Ascending aorta (tissue), 2 donors: ENCODE results near the gene SH3RF1. TPM values are rescaled to one million over a fixed set of nuclear protein-coding genes. Genes with fewer than 3 reads are reported as not detected.
A peak's percentile ranks its signal among the peaks of the same experiment; 100 is the strongest.

ENCODE experiments used
- DNase-seq, 2 donors: peaks; one replicate each; pipeline ENCODE4 v3.0.0-alpha.2; 2019; ENCODE audit warnings: low spot score in 2 of 2
- H3K27ac ChIP-seq, 2 donors: fragments of 200-600 bp; sonication (generic); one replicate each; pipeline ENCODE4 v1.5.1; 2016 to 2017; ENCODE audit warnings: mild to moderate bottlenecking in 1 of 2
- H3K27me3 ChIP-seq: fragments of 200-600 bp; sonication (generic); one replicate; pipeline ENCODE4 v1.5.1; 2017
- H3K36me3 ChIP-seq, 2 donors: fragments of 200-600 bp; sonication (generic); one replicate each; pipeline ENCODE4 v1.5.1; 2016
- H3K4me1 ChIP-seq, 2 donors: fragments of 200-600 bp; sonication (generic); one replicate each; pipeline ENCODE4 v1.5.1; 2016 to 2017; ENCODE audit warnings: mild to moderate bottlenecking in 1 of 2
- H3K4me3 ChIP-seq, 2 donors: fragments of 200-600 bp; sonication (generic); one replicate each; pipeline ENCODE4 v1.5.1; 2016 to 2017; ENCODE audit warnings: mild to moderate bottlenecking in 1 of 2
- H3K9me3 ChIP-seq, 2 donors: fragments of 200-600 bp; sonication (generic); one replicate each; pipeline ENCODE4 v1.5.1; 2016
- intact Hi-C: fragments of 100-400 bp; cut with DNase I; formaldehyde crosslinking; loops from one replicate; pipeline ENCODE4 v1.15.1; 2023
- total RNA-seq: library from RNA; depleted of rRNA; stranded (reverse); fragments of >200 nt; gene quantifications from one replicate; pipeline ENCODE4 v1.1.0, GENCODE V29; 2016
- TF ChIP-seq, protein P1 (sequence below), 3 experiments: fragments of 200-600 bp in 2 of 3; fragments of 450-650 bp in 1 of 3; sonication (generic) in 2 of 3; IDR thresholded peaks; one replicate each; pipeline ENCODE4 v1.5.1; 2016 to 2019; ENCODE audit warnings: antibody characterized with exemption in 3 of 3, mild to moderate bottlenecking in 1 of 3, moderate library complexity in 1 of 3

Gene SH3RF1
- total RNA-seq, 1 donor from 2014 or later: 27.6 TPM

DNA sequence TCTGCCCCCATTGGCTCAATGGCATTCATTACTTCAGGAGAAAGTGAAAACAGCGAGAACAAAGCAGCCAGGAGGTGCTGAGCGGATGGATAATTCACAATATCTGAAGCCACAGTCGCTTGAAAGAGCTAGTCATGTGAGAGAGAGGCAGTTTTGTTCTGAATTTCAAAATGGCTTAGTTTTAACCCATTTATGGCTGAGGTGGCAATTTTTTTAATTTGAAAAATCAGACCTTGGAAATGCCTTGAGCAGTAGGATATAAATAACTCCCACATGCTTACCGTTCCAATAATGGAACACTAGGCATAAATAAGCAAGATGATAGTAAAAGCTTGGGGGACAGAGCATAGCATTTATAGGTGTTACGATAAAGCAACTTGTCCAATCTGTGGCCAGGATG, 203.8 kb downstream of the SH3RF1 start:
- intact Hi-C loops: no loop called here
- H3K4me3 ChIP-seq: no peak overlapping the region
- H3K27me3 ChIP-seq: no peaks in the 10 kb centered on the region
- peaks cover 4 to 20% of the 10 kb centered on the region in 2 donors for H3K4me1 ChIP-seq
- no peaks in the 10 kb centered on the region for H3K9me3 ChIP-seq
- H3K27ac ChIP-seq: no peak overlapping the region
- TF ChIP-seq, protein P1, sequence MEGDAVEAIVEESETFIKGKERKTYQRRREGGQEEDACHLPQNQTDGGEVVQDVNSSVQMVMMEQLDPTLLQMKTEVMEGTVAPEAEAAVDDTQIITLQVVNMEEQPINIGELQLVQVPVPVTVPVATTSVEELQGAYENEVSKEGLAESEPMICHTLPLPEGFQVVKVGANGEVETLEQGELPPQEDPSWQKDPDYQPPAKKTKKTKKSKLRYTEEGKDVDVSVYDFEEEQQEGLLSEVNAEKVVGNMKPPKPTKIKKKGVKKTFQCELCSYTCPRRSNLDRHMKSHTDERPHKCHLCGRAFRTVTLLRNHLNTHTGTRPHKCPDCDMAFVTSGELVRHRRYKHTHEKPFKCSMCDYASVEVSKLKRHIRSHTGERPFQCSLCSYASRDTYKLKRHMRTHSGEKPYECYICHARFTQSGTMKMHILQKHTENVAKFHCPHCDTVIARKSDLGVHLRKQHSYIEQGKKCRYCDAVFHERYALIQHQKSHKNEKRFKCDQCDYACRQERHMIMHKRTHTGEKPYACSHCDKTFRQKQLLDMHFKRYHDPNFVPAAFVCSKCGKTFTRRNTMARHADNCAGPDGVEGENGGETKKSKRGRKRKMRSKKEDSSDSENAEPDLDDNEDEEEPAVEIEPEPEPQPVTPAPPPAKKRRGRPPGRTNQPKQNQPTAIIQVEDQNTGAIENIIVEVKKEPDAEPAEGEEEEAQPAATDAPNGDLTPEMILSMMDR (IDR thresholded peaks at IDR 0.05): no peak
- no peaks in the 10 kb centered on the region for H3K36me3 ChIP-seq
- no peak for DNase-seq

DNA sequence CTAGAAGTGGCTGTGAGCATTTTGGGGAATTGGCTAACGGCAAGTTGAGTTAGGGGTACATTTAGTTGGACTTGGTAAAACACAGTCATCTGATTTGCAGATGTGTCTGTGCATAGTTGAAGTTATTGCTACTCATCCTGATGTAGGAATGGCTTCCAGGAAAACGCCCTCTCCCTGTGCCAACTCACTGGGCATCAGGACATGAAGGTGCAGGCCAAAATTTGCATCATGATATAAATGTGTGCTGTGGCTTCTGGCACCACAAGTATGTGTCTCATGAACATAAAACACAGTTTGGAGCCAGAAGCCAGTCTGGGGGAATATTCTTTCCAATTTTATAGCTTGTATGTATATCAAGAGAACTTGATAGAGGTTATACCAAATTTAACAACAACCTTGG, 206.5 kb downstream of the SH3RF1 start:
- no peaks in the 10 kb centered on the region for H3K36me3 ChIP-seq
- intact Hi-C loops: loop anchor here (5.0 kb wide), 2 partner anchors 38 to 53 kb away; no protein-coding TSS in a partner anchor
- DNase-seq: no peak
- TF ChIP-seq, protein P1 (IDR thresholded peaks at IDR 0.05): no peak
- H3K27me3 ChIP-seq: no peaks in the 10 kb centered on the region
- H3K4me1 ChIP-seq: peaks cover 4 to 28% of the 10 kb centered on the region in 2 donors
- H3K9me3 ChIP-seq: no peaks in the 10 kb centered on the region
- no peak overlapping the region for H3K4me3 ChIP-seq
- H3K27ac ChIP-seq: no peak overlapping the region

GRCh38 chr4:169063441-169063840, 207.3 kb downstream of the SH3RF1 start:
- H3K9me3 ChIP-seq: no peaks in the 10 kb centered on the region
- DNase-seq: no peak
- TF ChIP-seq, protein P1 (IDR thresholded peaks at IDR 0.05): no peak
- no peaks in the 10 kb centered on the region for H3K36me3 ChIP-seq
- intact Hi-C loops: loop anchor here (5.0 kb wide), 2 partner anchors 39 to 54 kb away; no protein-coding TSS in a partner anchor
- H3K4me1 ChIP-seq: peaks cover 4 to 32% of the 10 kb centered on the region in 2 donors
- peak overlapping the region; percentile 66 to 75 for H3K27ac ChIP-seq
- no peak overlapping the region for H3K4me3 ChIP-seq
- H3K27me3 ChIP-seq: no peaks in the 10 kb centered on the region

DNA sequence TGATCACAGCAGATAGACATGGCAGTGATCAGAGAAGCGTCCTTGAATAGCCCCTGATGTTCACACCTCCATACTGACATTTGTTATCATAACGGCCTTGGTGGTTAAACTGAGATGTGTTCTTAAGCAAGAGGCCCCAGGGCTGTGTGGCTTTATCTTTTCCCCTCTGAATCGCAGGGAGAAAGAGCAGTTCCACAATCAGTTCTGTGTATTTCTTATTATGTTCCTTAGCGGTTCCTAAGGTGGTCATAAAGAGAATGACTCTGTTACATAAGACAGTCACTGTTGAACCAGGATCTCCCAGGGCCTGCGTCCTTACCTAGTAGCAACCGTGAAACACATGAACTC, 207.9 kb downstream of the SH3RF1 start:
- TF ChIP-seq, protein P1 (IDR thresholded peaks at IDR 0.05): no peak
- peak overlapping the region; percentile 66 to 75 for H3K27ac ChIP-seq
- DNase-seq: no peak
- no peaks in the 10 kb centered on the region for H3K27me3 ChIP-seq
- H3K4me1 ChIP-seq: peaks cover 4 to 32% of the 10 kb centered on the region in 2 donors
- no peaks in the 10 kb centered on the region for H3K36me3 ChIP-seq
- intact Hi-C loops: loop anchor here (5.0 kb wide), 2 partner anchors 39 to 54 kb away; no protein-coding TSS in a partner anchor
- H3K9me3 ChIP-seq: no peaks in the 10 kb centered on the region
- peak overlapping the region; percentile 11 to 21 for H3K4me3 ChIP-seq

DNA sequence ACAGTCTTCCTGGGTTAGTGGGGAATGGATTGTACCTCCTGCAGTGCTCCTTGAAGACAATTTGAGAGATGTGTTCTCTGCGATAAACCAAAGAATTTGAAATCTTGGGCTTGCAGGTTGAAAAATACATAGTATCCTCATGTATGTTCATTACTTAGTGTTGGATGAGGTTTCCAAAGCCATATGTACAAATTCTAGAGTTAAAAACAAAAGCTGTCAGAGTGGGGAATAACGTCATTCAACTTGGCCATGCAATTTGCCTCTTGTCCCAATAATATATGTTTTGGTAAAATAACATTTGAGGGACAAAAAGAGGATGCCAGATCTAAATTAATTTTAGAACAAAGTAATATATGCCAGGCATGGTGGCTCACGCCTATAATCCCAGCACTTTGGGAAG, 209.4 kb downstream of the SH3RF1 start:
- H3K36me3 ChIP-seq: no peaks in the 10 kb centered on the region

More for the DNA sequence above, 209.4 kb downstream of the SH3RF1 start:
- no peak overlapping the region for H3K4me3 ChIP-seq
- peak overlapping the region in 1 of 2 donors; percentile 23 for H3K27ac ChIP-seq
- TF ChIP-seq, protein P1 (IDR thresholded peaks at IDR 0.05): no peak
- intact Hi-C loops: loop anchor here (5.0 kb wide), 2 partner anchors 41 to 56 kb away; no protein-coding TSS in a partner anchor
- H3K4me1 ChIP-seq: peaks cover 4 to 32% of the 10 kb centered on the region in 2 donors
- H3K27me3 ChIP-seq: no peaks in the 10 kb centered on the region
- no peaks in the 10 kb centered on the region for H3K9me3 ChIP-seq
- DNase-seq: no peak
